SU-DHL-6 (cell line): ENCODE results near the gene TNIK.

Experiments used
- EZH2phosphoT487 ChIP-seq: fragments of 200-600 bp; sonication (generic), shearing (Covaris generic); conservative IDR thresholded peaks from 2 replicates; pipeline ENCODE4 v1.6.1; 2018; ENCODE audit warnings: mild to moderate bottlenecking, antibody characterized with exemption, low read length, moderate library complexity, mixed read lengths
- TF ChIP-seq, protein P1 (sequence below): fragments of 200-600 bp; sonication (generic); IDR thresholded peaks from one replicate; pipeline ENCODE4 v1.5.1; 2017; ENCODE audit warnings: antibody characterized with exemption, mild to moderate bottlenecking, low read length, moderate library complexity; ENCODE audit not compliant: insufficient read depth, poor library complexity, severe bottlenecking

DNA sequence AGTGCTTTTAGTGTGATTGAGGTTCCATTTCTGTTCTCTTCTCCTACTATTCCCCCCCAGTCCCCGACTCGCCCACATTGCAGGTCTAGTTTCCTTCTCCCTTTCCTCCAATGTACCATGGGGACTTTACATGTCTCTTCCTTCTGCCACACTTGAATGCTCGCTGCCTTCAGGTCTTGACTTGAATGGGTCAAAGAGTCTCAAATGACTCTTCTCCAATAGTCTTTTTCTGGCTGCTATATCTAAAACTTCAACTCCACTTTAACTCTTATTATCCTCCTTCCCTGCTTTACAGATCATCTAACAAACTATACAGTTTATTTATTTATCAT is 219.7 kb downstream of the TNIK start:
- TF ChIP-seq, protein P1, sequence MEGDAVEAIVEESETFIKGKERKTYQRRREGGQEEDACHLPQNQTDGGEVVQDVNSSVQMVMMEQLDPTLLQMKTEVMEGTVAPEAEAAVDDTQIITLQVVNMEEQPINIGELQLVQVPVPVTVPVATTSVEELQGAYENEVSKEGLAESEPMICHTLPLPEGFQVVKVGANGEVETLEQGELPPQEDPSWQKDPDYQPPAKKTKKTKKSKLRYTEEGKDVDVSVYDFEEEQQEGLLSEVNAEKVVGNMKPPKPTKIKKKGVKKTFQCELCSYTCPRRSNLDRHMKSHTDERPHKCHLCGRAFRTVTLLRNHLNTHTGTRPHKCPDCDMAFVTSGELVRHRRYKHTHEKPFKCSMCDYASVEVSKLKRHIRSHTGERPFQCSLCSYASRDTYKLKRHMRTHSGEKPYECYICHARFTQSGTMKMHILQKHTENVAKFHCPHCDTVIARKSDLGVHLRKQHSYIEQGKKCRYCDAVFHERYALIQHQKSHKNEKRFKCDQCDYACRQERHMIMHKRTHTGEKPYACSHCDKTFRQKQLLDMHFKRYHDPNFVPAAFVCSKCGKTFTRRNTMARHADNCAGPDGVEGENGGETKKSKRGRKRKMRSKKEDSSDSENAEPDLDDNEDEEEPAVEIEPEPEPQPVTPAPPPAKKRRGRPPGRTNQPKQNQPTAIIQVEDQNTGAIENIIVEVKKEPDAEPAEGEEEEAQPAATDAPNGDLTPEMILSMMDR, result no peak
- TF ChIP-seq EZH2phosphoT487, result no peak
